ENCODE results near the gene RHOU. TPM values are rescaled to one million over a fixed set of nuclear protein-coding genes. Genes with fewer than 3 reads are reported as not detected.

RHOU gene
- total RNA-seq, 4 donors from 2014 or later, result 13.1 to 41.2 (median 26.6) TPM

GRCh38 chr1:228737601-228738041 is 2.3 kb downstream of the RHOU start:
- peak overlapping the region; percentile 55 to 99 for H3K4me3 ChIP-seq
- intact Hi-C loops (cut with DNase I; ENCODE audit: low total_unique reads), result loop anchor here (5.0 kb wide), 1 partner anchor 490 kb away; no protein-coding TSS in a partner anchor
- H3K27ac ChIP-seq, result peak overlapping the region; percentile 85 to 95
- peaks cover 0 to 6% of the 10 kb centered on the region in 2 donors for H3K4me1 ChIP-seq
- no peaks in the 10 kb centered on the region for H3K36me3 ChIP-seq
- no peaks in the 10 kb centered on the region for H3K27me3 ChIP-seq
- H3K9me3 ChIP-seq, result no peaks in the 10 kb centered on the region
- peak; percentile 36 for DNase-seq
- TF ChIP-seq POLR2A (IDR thresholded peaks at IDR 0.05) (no peak), CTCF (IDR thresholded peaks at IDR 0.05) (no peak)

- no peaks in the 10 kb centered on the region for H3K9me3 ChIP-seq
- no peaks in the 10 kb centered on the region for H3K36me3 ChIP-seq
- no peak for DNase-seq
- peaks cover 0 to 6% of the 10 kb centered on the region in 2 donors for H3K4me1 ChIP-seq
- TF ChIP-seq POLR2A (IDR thresholded peaks at IDR 0.05) (no peak), CTCF (IDR thresholded peaks at IDR 0.05) (no peak)
- no peak overlapping the region for H3K27ac ChIP-seq
- intact Hi-C loops (cut with DNase I; ENCODE audit: low total_unique reads), result loop anchor here (5.0 kb wide), 1 partner anchor 487 kb away; no protein-coding TSS in a partner anchor
- H3K27me3 ChIP-seq, result no peaks in the 10 kb centered on the region
- no peak overlapping the region for H3K4me3 ChIP-seq
Observed at GRCh38 chr1:228739826-228740225, 4.5 kb downstream of the RHOU start.

- Histone ChIP-seq H3K27me3 (no peaks in the 10 kb centered on the region), H3K4me3 (no peak overlapping the region), H3K36me3 (no peaks in the 10 kb centered on the region), H3K9me3 (no peaks in the 10 kb centered on the region), H3K4me1 (peaks cover 0 to 6% of the 10 kb centered on the region in 2 donors), H3K27ac (no peak overlapping the region)
- DNase-seq, result no peak
- TF ChIP-seq CTCF (IDR thresholded peaks at IDR 0.05) (no peak), POLR2A (IDR thresholded peaks at IDR 0.05) (no peak)
- intact Hi-C loops (cut with DNase I; ENCODE audit: low total_unique reads), result no loop called here
Observed at GRCh38 chr1:228740543-228741317, 5.5 kb downstream of the RHOU start.

- no peak for DNase-seq
- H3K36me3 ChIP-seq, result no peaks in the 10 kb centered on the region
- intact Hi-C loops (cut with DNase I; ENCODE audit: low total_unique reads), result no loop called here
- no peaks in the 10 kb centered on the region for H3K27me3 ChIP-seq
- TF ChIP-seq CTCF (IDR thresholded peaks at IDR 0.05), result no peak
- TF ChIP-seq POLR2A (IDR thresholded peaks at IDR 0.05), result no peak
- peaks cover 0 to 6% of the 10 kb centered on the region in 2 donors for H3K4me1 ChIP-seq
- no peaks in the 10 kb centered on the region for H3K9me3 ChIP-seq
- no peak overlapping the region for H3K4me3 ChIP-seq
- no peak overlapping the region for H3K27ac ChIP-seq
Observed at GRCh38 chr1:228742281-228742860, 7.1 kb downstream of the RHOU start.

- no peak for TF ChIP-seq POLR2A (IDR thresholded peaks at IDR 0.05)
- TF ChIP-seq CTCF (IDR thresholded peaks at IDR 0.05), result no peak
- DNase-seq, result no peak
- no peaks in the 10 kb centered on the region for H3K36me3 ChIP-seq
- intact Hi-C loops (cut with DNase I; ENCODE audit: low total_unique reads), result no loop called here
- no peaks in the 10 kb centered on the region for H3K4me1 ChIP-seq
- no peaks in the 10 kb centered on the region for H3K27me3 ChIP-seq
- H3K27ac ChIP-seq, result no peak overlapping the region
- no peaks in the 10 kb centered on the region for H3K9me3 ChIP-seq
- no peak overlapping the region for H3K4me3 ChIP-seq
Observed at GRCh38 chr1:228743405-228743804, 8.1 kb downstream of the RHOU start.
